Smooth muscle cell (in vitro differentiated cells): ENCODE results near the gene MIEF1. TPM values are rescaled to one million over a fixed set of nuclear protein-coding genes. Genes with fewer than 3 reads are reported as not detected.
A peak's percentile ranks its signal among the peaks of the same experiment; 100 is the strongest.

Experiments
- DNase-seq: peaks from one replicate; lab custom pipeline; 2025; ENCODE audit not compliant: unreplicated experiment; lab: John Stamatoyannopoulos, UW
- H2AFZ ChIP-seq: fragments of 200-600 bp; sonication (generic); 2 replicates; pipeline ENCODE4 v1.6.0; 2016; ENCODE audit warnings: antibody characterized with exemption, low read depth, mild to moderate bottlenecking
- H3F3A ChIP-seq: fragments of 200-600 bp; sonication (generic); 2 replicates; pipeline ENCODE4 v1.6.0; 2017; ENCODE audit warnings: antibody characterized with exemption, low read depth
- H3K27ac ChIP-seq: fragments of 200-600 bp; sonication (generic); 2 replicates; pipeline ENCODE4 v1.5.1; 2016; ENCODE audit warnings: low read depth, mild to moderate bottlenecking
- H3K27me3 ChIP-seq: fragments of 200-600 bp; sonication (generic); 2 replicates; pipeline ENCODE4 v1.6.1; 2016; ENCODE audit warnings: low read depth, mild to moderate bottlenecking
- H3K36me3 ChIP-seq: fragments of 200-600 bp; sonication (generic); 2 replicates; pipeline ENCODE4 v1.5.1; 2016; ENCODE audit warnings: low read depth
- H3K4me1 ChIP-seq: fragments of 200-600 bp; sonication (generic); 2 replicates; pipeline ENCODE4 v1.5.1; 2016; ENCODE audit warnings: low read depth
- H3K4me2 ChIP-seq: fragments of 200-600 bp; sonication (generic); 2 replicates; pipeline ENCODE4 v1.6.0; 2016; ENCODE audit warnings: mild to moderate bottlenecking
- H3K4me3 ChIP-seq: fragments of 200-600 bp; sonication (generic); 2 replicates; pipeline ENCODE4 v1.5.1; 2016; ENCODE audit warnings: mild to moderate bottlenecking
- H3K79me2 ChIP-seq: fragments of 200-600 bp; sonication (generic); 2 replicates; pipeline ENCODE4 v1.6.0; 2016; ENCODE audit warnings: low read depth, mild to moderate bottlenecking
- H3K9ac ChIP-seq: fragments of 200-600 bp; sonication (generic); 2 replicates; pipeline ENCODE4 v1.6.0; 2016; ENCODE audit warnings: low read depth
- H3K9me3 ChIP-seq: fragments of 200-600 bp; sonication (generic); replicated peaks from 2 replicates; pipeline ENCODE4 v1.5.1; 2016; ENCODE audit warnings: low read depth
- H4K20me1 ChIP-seq: fragments of 200-600 bp; sonication (generic); 2 replicates; pipeline ENCODE4 v1.6.0; 2016; ENCODE audit warnings: low read depth
- CTCF ChIP-seq: fragments of 200-600 bp; sonication (generic); IDR thresholded peaks from 2 replicates; pipeline ENCODE4 v1.5.1; 2017; ENCODE audit warnings: borderline replicate concordance, mild to moderate bottlenecking, antibody characterized with exemption; ENCODE audit not compliant: insufficient read depth, poor library complexity, severe bottlenecking
- WGBS: methylation state at CpG from one replicate; pipeline ENCODE4 v1.1.7; 2016; ENCODE audit warnings: low lambda C conversion rate; 5-methylcytosine and 5-hydroxymethylcytosine counted together
- polyA plus RNA-seq: library from polyadenylated mRNA; unstranded; fragments of >200 nt; fragmentation: Nextera tagmentation; extraction: Ambion mirVana; gene quantifications from 2 replicates; pipeline ENCODE4 v1.2.1, GENCODE V29; 2016
- total RNA-seq: library from RNA; depleted of rRNA; stranded (reverse); fragments of >200 nt; gene quantifications from 2 replicates; pipeline ENCODE4 v1.2.3, GENCODE V29; 2014

Gene MIEF1
- total RNA-seq (11.1 and 17.8 TPM in 2 replicates), polyA plus RNA-seq (11.3 and 14.5 TPM in 2 replicates)

- no peaks in the 10 kb centered on the region for H3K27me3 ChIP-seq
- H3K4me1 ChIP-seq, result peaks cover 24% of the 10 kb centered on the region
- peaks cover 11% of the 10 kb centered on the region for H3F3A ChIP-seq
- WGBS, result under 1% methylated on average over 47 of the region's 58 CpGs
- peak within 1 kb of the TSS; percentile 6 for H2AFZ ChIP-seq
- H3K36me3 ChIP-seq, result no peaks in the 10 kb centered on the region
- peak within 1 kb of the TSS; percentile 54 for H3K27ac ChIP-seq
- no peak for TF ChIP-seq CTCF
- peak within 1 kb of the TSS; percentile 88 for H3K4me2 ChIP-seq
- H3K9me3 ChIP-seq, result no peaks in the 10 kb centered on the region
- peak; percentile 89 for DNase-seq
- peaks cover 3% of the 10 kb centered on the region for H4K20me1 ChIP-seq
- H3K4me3 ChIP-seq, result peak within 1 kb of the TSS; percentile 72
- H3K79me2 ChIP-seq, result peaks cover 45% of the 10 kb centered on the region
- peak within 1 kb of the TSS; percentile 68 for H3K9ac ChIP-seq
Observed at GRCh38 chr22:39502109-39502788, at the start of gene MIEF1. Gene MIEF1 (plus strand): TSS chr22:39502290. CDS start chr22:39511295, 9,005 bp downstream.

GRCh38 chr22:39452740-39453040 is 49.4 kb upstream of the MIEF1 start:
- WGBS, result 93% methylated on average over 6 of the region's 6 CpGs
- Histone ChIP-seq H3K4me1 (peaks cover 18% of the 10 kb centered on the region), H4K20me1 (no peaks in the 10 kb centered on the region), H3K36me3 (no peaks in the 10 kb centered on the region), H3F3A (peaks cover 6% of the 10 kb centered on the region), H3K4me2 (no peak overlapping the region), H3K4me3 (no peak overlapping the region), H3K9ac (no peak overlapping the region), H3K9me3 (no peaks in the 10 kb centered on the region), H3K27me3 (no peaks in the 10 kb centered on the region), H3K27ac (no peak overlapping the region), H3K79me2 (peaks cover under 1% of the 10 kb centered on the region), H2AFZ (no peak overlapping the region)
- no peak for DNase-seq
- no peak for TF ChIP-seq CTCF

DNA sequence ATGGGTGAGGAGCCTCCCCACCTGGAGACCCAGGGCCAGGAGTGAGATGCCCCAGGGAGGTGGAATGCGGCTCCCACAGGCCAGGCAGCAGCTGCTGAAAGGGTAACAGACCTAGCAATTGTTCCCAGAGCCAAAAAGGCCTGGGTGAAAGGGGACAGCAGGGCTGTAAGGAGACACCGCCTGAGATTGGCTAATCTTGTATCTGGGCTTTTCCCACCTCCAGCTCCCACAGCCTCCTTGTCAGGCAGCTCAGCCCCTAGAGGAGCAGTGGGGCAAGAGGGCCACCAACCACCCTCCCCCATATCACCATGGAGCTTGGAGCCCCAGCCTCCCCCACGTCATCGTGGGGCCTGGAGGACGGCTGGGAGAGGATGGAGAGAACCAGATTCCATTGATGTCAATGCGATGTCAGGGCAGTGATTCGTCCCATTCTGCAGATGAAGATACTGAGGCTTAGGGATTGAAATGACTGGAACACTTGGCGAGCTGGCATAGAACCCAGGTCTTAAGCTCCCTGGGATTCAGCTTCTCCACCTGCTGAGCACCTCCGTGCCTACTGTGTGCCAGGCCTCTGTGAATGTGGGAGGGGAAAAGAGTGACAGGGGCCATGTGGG is 48.2 kb upstream of the MIEF1 start:
- Histone ChIP-seq H3K9ac (no peak overlapping the region), H3F3A (peaks cover 6% of the 10 kb centered on the region), H3K27ac (no peak overlapping the region), H3K4me2 (no peak overlapping the region), H3K27me3 (no peaks in the 10 kb centered on the region), H2AFZ (no peak overlapping the region), H3K79me2 (peaks cover 12% of the 10 kb centered on the region), H3K4me3 (no peak overlapping the region), H3K36me3 (no peaks in the 10 kb centered on the region), H3K4me1 (peaks cover 12% of the 10 kb centered on the region), H4K20me1 (no peaks in the 10 kb centered on the region), H3K9me3 (no peaks in the 10 kb centered on the region)
- 72% methylated on average over 9 of the region's 9 CpGs for WGBS
- no peak for DNase-seq
- TF ChIP-seq CTCF, result no peak

GRCh38 chr22:39454385-39454871 is 47.7 kb upstream of the MIEF1 start:
- 29% methylated on average over 7 of the region's 7 CpGs for WGBS
- Histone ChIP-seq H3K27me3 (no peaks in the 10 kb centered on the region), H2AFZ (no peak overlapping the region), H3K9me3 (no peaks in the 10 kb centered on the region), H3F3A (peaks cover 6% of the 10 kb centered on the region), H3K36me3 (no peaks in the 10 kb centered on the region), H3K27ac (no peak overlapping the region), H3K79me2 (peaks cover 18% of the 10 kb centered on the region), H3K4me1 (peaks cover 12% of the 10 kb centered on the region), H3K4me3 (no peak overlapping the region), H3K9ac (no peak overlapping the region), H3K4me2 (no peak overlapping the region), H4K20me1 (no peaks in the 10 kb centered on the region)
- no peak for TF ChIP-seq CTCF
- DNase-seq, result no peak
